Neuronal stem cell (in vitro differentiated cells): Measurements from ENCODE around the gene VTN.

Source experiments
- DNase-seq: peaks from one replicate; pipeline ENCODE4 v3.0.0-alpha.2; 2013; ENCODE audit warnings: low spot score
- H2AFZ ChIP-seq: one replicate; pipeline ENCODE4 v1.6.1; 2013; ENCODE audit warnings: mild to moderate bottlenecking, low read length, inconsistent platforms
- H2AK5ac ChIP-seq: 2 replicates; pipeline ENCODE4 v1.6.1; 2013; ENCODE audit warnings: low read depth, mild to moderate bottlenecking, inconsistent platforms, low read length, moderate library complexity, mixed read lengths
- H2BK120ac ChIP-seq: 2 replicates; pipeline ENCODE4 v1.6.1; 2013; ENCODE audit warnings: low read depth, mild to moderate bottlenecking, inconsistent platforms, low read length, moderate library complexity, mixed read lengths
- H2BK12ac ChIP-seq: one replicate; pipeline ENCODE4 v1.6.1; 2013; ENCODE audit warnings: low read length, inconsistent platforms
- H2BK15ac ChIP-seq: 2 replicates; pipeline ENCODE4 v1.6.1; 2013; ENCODE audit warnings: mild to moderate bottlenecking, low read length, inconsistent platforms, mixed read lengths
- H2BK5ac ChIP-seq: one replicate; pipeline ENCODE4 v1.6.1; 2013; ENCODE audit warnings: inconsistent platforms, mild to moderate bottlenecking, low read length, moderate library complexity
- H3K14ac ChIP-seq: one replicate; pipeline ENCODE4 v1.6.1; 2013; ENCODE audit warnings: low read length, inconsistent platforms
- H3K18ac ChIP-seq: 2 replicates; pipeline ENCODE4 v1.6.1; 2013; ENCODE audit warnings: low read length, inconsistent platforms
- H3K23ac ChIP-seq: 2 replicates; pipeline ENCODE4 v1.6.1; 2013; ENCODE audit warnings: low read depth, mild to moderate bottlenecking, mixed read lengths, low read length, inconsistent platforms; ENCODE audit not compliant: poor library complexity
- H3K27ac ChIP-seq: replicated peaks from 3 replicates; pipeline ENCODE4 v1.5.1; 2013; ENCODE audit warnings: low read length, inconsistent platforms
- H3K27me3 ChIP-seq, 3 experiments: 2 replicates each; pipeline ENCODE4 v1.6.1; 2013; ENCODE audit warnings: low read length in 3 of 3, mild to moderate bottlenecking in 2 of 3, inconsistent platforms in 1 of 3, low read depth in 1 of 3, mixed read lengths in 1 of 3, moderate library complexity in 1 of 3; ENCODE audit not compliant: control insufficient read depth in 3 of 3, insufficient read depth in 3 of 3
- H3K36me3 ChIP-seq, 2 donors: replicated peaks in 1 of 2; 2 replicates each; pipeline ENCODE4 v1.6.1; 2013; ENCODE audit warnings: low read length in 2 of 2; ENCODE audit not compliant: control insufficient read depth in 2 of 2, insufficient read depth in 2 of 2
- H3K4ac ChIP-seq: 2 replicates; pipeline ENCODE4 v1.6.1; 2013; ENCODE audit warnings: inconsistent platforms, mild to moderate bottlenecking, low read length, moderate library complexity
- H3K4me1 ChIP-seq, 2 donors: 1 replicate in 1 of 2; 2 replicates in 1 of 2; pipeline ENCODE4 v1.6.1; 2013; ENCODE audit warnings: low read length in 2 of 2, low read depth in 1 of 2; ENCODE audit not compliant: control insufficient read depth in 2 of 2, insufficient read depth in 1 of 2
- H3K4me2 ChIP-seq: one replicate; pipeline ENCODE4 v1.6.1; 2013; ENCODE audit warnings: mild to moderate bottlenecking, low read length, inconsistent platforms; ENCODE audit not compliant: insufficient read depth, poor library complexity, severe bottlenecking
- H3K4me3 ChIP-seq, 2 donors: 2 replicates each; pipeline ENCODE4 v1.5.1; 2013; ENCODE audit warnings: low read length in 2 of 2, mild to moderate bottlenecking in 2 of 2, inconsistent platforms in 1 of 2, moderate library complexity in 1 of 2
- H3K79me1 ChIP-seq: one replicate; pipeline ENCODE4 v1.6.1; 2013; ENCODE audit warnings: low read depth, mild to moderate bottlenecking, inconsistent platforms, low read length, moderate library complexity
- H3K9ac ChIP-seq: one replicate; pipeline ENCODE4 v1.6.1; 2013; ENCODE audit warnings: mild to moderate bottlenecking, low read depth, low read length, inconsistent platforms; ENCODE audit not compliant: poor library complexity
- H3K9me3 ChIP-seq, 2 donors: replicated peaks in 1 of 2; 2 replicates each; pipeline versions ENCODE3 to v1.6.1; 2013; ENCODE audit warnings: low read length in 2 of 2, mild to moderate bottlenecking in 2 of 2, inconsistent platforms in 1 of 2, low read depth in 1 of 2, mixed read lengths in 1 of 2, moderate library complexity in 1 of 2; ENCODE audit not compliant: control insufficient read depth in 2 of 2, insufficient read depth in 1 of 2
- H4K8ac ChIP-seq: one replicate; pipeline ENCODE4 v1.6.1; 2013; ENCODE audit warnings: low read depth, mild to moderate bottlenecking, inconsistent platforms, low read length, moderate library complexity
- H4K91ac ChIP-seq: one replicate; pipeline ENCODE4 v1.6.1; 2013; ENCODE audit warnings: low read length, low read depth, mild to moderate bottlenecking, inconsistent platforms; ENCODE audit not compliant: poor library complexity
- WGBS, 2 donors: extraction: QIAGEN DNeasy Blood & Tissue Kit; methylation state at CpG; one replicate each; pipeline ENCODE4 v1.1.7; 2013; ENCODE audit warnings: missing lambda C conversion rate in 2 of 2, mixed read lengths in 1 of 2; ENCODE audit not compliant: insufficient read length in 2 of 2, insufficient replicate concordance in 1 of 2; ENCODE audit errors: extremely low coverage in 2 of 2; 5-methylcytosine and 5-hydroxymethylcytosine counted together

VTN gene

GRCh38 chr17:28402844-28403243 is 32.7 kb upstream of the VTN start:
- Histone ChIP-seq H3K4me2 (no peak overlapping the region), H3K9me3 (no peaks in the 10 kb centered on the region), H3K79me1 (no peaks in the 10 kb centered on the region), H3K27ac (no peak overlapping the region), H4K91ac (no peak overlapping the region), H3K14ac (no peak overlapping the region), H2BK15ac (no peak overlapping the region), H4K8ac (no peak overlapping the region), H2AFZ (no peak overlapping the region), H2BK5ac (no peak overlapping the region), H3K9ac (no peak overlapping the region), H2BK120ac (no peak overlapping the region), H3K4me1 (peaks cover 8 to 17% of the 10 kb centered on the region in 2 donors), H3K23ac (no peak overlapping the region), H3K27me3 (peaks cover 0 to 19% (median 0%) of the 10 kb centered on the region in 3 experiments), H3K36me3 (peaks cover under 1 to 22% of the 10 kb centered on the region in 2 donors), H2AK5ac (no peak overlapping the region), H3K4me3 (no peak overlapping the region), H2BK12ac (no peak overlapping the region), H3K18ac (no peak overlapping the region), H3K4ac (no peak overlapping the region)
- no peak for DNase-seq
- no CpG with 5 or more reads among the region's 6 CpGs for whole genome bisulfite sequencing, 2 donors

DNA sequence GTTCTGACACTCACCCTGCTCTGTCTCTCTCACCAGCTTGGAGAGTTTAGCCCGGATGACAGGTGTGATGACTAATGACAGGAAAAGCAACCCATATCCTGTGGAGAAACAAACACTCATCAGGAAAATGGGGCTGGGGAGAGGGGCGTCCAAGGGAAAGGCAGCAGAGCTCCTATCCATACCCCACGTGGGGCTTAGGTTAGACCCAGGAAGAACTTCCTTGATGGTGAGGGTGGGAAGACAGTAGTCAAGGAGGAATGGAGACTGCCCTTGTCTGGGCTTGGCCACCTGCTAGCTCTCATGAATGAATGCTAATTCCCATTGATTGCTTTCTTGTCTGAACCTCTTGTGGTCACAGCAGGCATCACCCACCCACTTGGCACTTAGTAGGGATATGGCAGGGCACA is 32.1 kb upstream of the VTN start:
- no peak for DNase-seq
- no peak overlapping the region for H2AFZ ChIP-seq

DNA sequence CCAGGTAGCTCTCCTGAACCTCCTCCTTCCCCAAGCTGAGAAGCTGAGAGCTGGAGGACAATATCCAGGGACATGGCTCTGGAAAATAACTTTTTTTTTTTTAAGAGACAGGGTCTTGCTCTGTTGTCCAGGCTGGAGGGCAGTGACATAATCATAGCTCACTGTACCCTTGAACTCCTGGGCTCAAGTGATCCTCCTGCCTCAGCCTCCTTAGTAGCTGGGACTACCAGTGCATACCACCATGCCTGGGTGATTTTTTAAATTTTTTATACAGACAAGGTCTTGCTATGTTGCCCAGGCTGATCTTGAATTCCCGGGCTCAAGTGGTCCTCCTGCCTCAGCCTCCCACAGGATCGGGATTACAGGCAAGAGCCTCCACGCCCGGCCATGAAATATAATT is 29.7 kb upstream of the VTN start:
- no peak overlapping the region for H3K18ac ChIP-seq

More for the DNA sequence above, 32.1 kb upstream of the VTN start:
- H2BK15ac ChIP-seq = no peak overlapping the region
- H2AK5ac ChIP-seq = no peak overlapping the region
- H3K14ac ChIP-seq = no peak overlapping the region
- peak overlapping the region; percentile 10 for H3K9ac ChIP-seq
- peaks cover 2 to 24% of the 10 kb centered on the region in 2 donors for H3K36me3 ChIP-seq
- no peak overlapping the region for H3K23ac ChIP-seq
- H3K27ac ChIP-seq = no peak overlapping the region
- no CpG with 5 or more reads among the region's 3 CpGs for WGBS, 2 donors
- peaks cover 6 to 14% of the 10 kb centered on the region in 2 donors for H3K4me1 ChIP-seq
- no peak overlapping the region for H2BK120ac ChIP-seq
- H3K9me3 ChIP-seq = no peaks in the 10 kb centered on the region
- no peaks in the 10 kb centered on the region for H3K79me1 ChIP-seq
- H2BK5ac ChIP-seq = no peak overlapping the region
- peaks cover 0 to 19% (median 0%) of the 10 kb centered on the region in 3 experiments for H3K27me3 ChIP-seq
- H4K8ac ChIP-seq = no peak overlapping the region
- H4K91ac ChIP-seq = no peak overlapping the region
- no peak overlapping the region for H3K18ac ChIP-seq
- H3K4me3 ChIP-seq = no peak overlapping the region
- no peak overlapping the region for H3K4me2 ChIP-seq
- H3K4ac ChIP-seq = no peak overlapping the region
- H2BK12ac ChIP-seq = no peak overlapping the region

DNA sequence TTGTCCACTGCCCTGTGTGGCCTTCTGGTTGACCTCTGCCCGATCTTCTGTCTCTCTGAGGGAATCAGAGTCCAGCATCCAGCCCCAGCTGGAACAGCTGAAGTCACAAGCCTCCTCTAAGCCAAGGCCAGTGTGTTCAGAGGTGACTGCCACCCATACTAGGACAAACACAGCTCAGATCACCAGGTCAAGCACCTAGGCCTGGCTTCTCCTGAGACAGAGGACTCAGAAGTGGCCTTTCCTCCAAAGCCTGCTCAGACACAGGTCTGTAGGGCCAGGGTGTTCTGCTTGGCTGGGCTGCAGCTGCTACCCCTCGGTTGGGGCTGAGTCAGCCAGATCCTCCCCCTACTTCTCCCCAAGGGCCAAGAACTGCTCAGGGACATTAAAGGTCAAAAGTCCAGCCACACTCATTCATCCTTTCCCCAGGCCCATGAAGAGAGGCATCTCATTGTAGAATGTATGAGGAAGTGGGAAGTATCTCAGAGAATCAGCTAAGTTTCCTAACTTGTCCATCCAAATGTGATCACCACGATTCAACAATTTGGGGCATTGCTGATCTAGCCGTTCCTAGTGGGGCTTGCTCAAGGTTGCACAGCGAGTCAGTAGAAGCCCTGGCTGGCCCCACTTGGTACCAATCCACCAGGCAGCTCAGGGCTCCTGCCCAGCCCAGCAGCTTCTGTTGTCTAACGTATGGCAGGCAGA is 28.3 kb upstream of the VTN start:
- no peak for DNase-seq
- Histone ChIP-seq H2AK5ac (no peak overlapping the region), H2BK120ac (no peak overlapping the region), H3K36me3 (peaks cover 7 to 62% of the 10 kb centered on the region in 2 donors), H3K79me1 (no peaks in the 10 kb centered on the region), H2BK5ac (no peak overlapping the region), H3K4me2 (no peak overlapping the region), H3K4me3 (no peak overlapping the region), H3K18ac (no peak overlapping the region), H3K9ac (peak overlapping the region; percentile 9), H3K23ac (no peak overlapping the region), H3K27me3 (no peaks in the 10 kb centered on the region), H4K91ac (no peak overlapping the region), H4K8ac (no peak overlapping the region), H3K9me3 (no peaks in the 10 kb centered on the region), H3K27ac (no peak overlapping the region), H3K4me1 (peaks cover 1 to 7% of the 10 kb centered on the region in 2 donors), H2AFZ (no peak overlapping the region), H3K4ac (no peak overlapping the region), H2BK12ac (no peak overlapping the region), H2BK15ac (no peak overlapping the region), H3K14ac (no peak overlapping the region)
- no CpG with 5 or more reads among the region's 6 CpGs for WGBS, 2 donors

More for the DNA sequence above, 29.7 kb upstream of the VTN start:
- H2BK12ac ChIP-seq = no peak overlapping the region
- H4K8ac ChIP-seq = no peak overlapping the region
- H2AK5ac ChIP-seq = no peak overlapping the region
- no peaks in the 10 kb centered on the region for H3K9me3 ChIP-seq
- no peak overlapping the region for H2BK15ac ChIP-seq
- H3K27ac ChIP-seq = no peak overlapping the region
- H2BK120ac ChIP-seq = no peak overlapping the region
- no peak overlapping the region for H4K91ac ChIP-seq
- H3K27me3 ChIP-seq = peaks cover 0 to 5% (median 0%) of the 10 kb centered on the region in 3 experiments
- no peak overlapping the region for H3K14ac ChIP-seq
- H3K4me1 ChIP-seq = peaks cover 1 to 9% of the 10 kb centered on the region in 2 donors
- H3K4me3 ChIP-seq = no peak overlapping the region
- no peak overlapping the region for H3K23ac ChIP-seq
- H2BK5ac ChIP-seq = no peak overlapping the region
- no peak overlapping the region for H2AFZ ChIP-seq
- no peak for DNase-seq
- H3K36me3 ChIP-seq = peaks cover 7 to 48% of the 10 kb centered on the region in 2 donors
- H3K9ac ChIP-seq = no peak overlapping the region
- no peaks in the 10 kb centered on the region for H3K79me1 ChIP-seq
- H3K4ac ChIP-seq = no peak overlapping the region
- WGBS, 2 donors = no CpG with 5 or more reads among the region's 4 CpGs
- H3K4me2 ChIP-seq = no peak overlapping the region
